ENCODE measurements around the gene FUT7. TPM values are rescaled to one million over a fixed set of nuclear protein-coding genes. Genes with fewer than 3 reads are reported as not detected.

The FUT7 gene, protein sequence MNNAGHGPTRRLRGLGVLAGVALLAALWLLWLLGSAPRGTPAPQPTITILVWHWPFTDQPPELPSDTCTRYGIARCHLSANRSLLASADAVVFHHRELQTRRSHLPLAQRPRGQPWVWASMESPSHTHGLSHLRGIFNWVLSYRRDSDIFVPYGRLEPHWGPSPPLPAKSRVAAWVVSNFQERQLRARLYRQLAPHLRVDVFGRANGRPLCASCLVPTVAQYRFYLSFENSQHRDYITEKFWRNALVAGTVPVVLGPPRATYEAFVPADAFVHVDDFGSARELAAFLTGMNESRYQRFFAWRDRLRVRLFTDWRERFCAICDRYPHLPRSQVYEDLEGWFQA
- total RNA-seq: not detected

DNA sequence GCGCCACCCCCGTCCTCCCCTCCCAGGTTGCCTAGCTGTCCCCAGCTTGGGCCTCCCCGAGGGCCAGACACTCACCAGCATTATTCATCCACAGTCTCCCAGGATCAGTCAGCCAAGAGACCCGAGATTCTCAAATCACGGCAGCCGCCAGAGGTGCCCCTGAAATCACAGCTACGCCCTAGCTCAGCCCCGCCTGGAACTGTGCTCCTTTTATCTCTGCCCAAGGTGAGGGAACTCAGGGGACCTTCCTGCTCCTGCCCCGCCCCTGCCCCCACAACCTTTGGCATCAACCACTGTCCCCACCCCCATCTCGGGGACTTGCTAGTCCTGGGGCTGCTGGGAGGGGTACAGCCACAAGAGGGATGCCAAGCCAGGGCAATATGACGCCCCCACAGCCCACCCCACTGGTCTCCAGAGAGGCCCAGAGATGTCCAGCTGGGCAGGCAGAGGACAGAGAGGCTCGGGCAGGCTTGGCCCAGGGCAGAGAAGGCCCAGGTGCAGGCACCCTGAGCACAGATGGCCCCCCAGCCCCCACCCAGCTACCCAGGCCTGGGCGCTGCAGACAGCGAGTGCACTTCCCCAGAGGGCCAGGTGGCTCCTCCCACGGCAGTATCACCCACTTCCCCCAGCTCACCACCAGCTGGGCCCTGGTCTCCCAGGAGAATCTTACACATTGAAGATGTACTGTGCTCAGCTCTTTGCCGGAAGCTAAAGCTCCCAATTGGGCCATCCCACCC is at the start of gene FUT7:
Gene FUT7, minus strand, starts transcription at position 185 of the 737 bp plus-strand sequence. Its CDS starts 97 bp downstream, at position 88.

DNA sequence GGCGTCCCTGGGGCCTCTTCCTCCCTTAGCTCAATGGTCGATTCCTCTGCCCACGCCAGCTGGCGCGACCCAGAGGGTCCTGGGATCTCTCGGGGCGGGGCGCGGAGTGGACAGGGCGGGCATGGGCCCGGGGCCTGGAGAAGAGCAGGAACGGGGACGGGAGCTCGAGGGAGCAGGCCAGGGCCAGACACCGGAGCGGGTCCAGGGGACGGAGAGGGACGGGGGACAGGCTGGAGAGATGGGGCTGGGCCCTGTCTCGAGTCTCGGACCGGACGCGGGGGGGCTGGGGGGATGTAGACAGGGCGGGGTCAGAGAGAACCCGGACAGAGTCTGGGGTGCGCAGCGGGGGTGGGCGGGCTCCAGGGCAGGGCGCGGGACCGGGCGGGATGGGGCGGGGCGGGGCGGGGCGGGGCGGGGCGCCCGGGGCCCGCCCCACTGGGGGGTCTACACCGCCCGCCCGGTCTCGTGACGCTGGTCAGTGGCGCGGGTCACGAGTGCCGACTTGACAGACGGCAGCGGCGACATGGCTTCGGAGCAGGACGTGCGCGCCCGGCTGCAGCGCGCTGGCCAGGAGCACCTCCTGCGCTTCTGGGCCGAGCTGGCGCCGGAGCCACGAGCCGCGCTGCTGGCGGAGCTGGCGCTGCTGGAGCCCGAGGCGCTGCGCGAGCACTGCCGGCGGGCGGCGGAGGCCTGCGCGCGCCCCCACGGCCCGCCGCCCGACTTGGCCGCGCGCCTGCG is 45.3 kb upstream of the FUT7 start, which contains the start of gene UAP1L1:
Gene UAP1L1, plus strand, starts transcription at position 508 of the 738 bp plus-strand sequence. Its CDS starts 16 bp downstream, at position 524.

DNA sequence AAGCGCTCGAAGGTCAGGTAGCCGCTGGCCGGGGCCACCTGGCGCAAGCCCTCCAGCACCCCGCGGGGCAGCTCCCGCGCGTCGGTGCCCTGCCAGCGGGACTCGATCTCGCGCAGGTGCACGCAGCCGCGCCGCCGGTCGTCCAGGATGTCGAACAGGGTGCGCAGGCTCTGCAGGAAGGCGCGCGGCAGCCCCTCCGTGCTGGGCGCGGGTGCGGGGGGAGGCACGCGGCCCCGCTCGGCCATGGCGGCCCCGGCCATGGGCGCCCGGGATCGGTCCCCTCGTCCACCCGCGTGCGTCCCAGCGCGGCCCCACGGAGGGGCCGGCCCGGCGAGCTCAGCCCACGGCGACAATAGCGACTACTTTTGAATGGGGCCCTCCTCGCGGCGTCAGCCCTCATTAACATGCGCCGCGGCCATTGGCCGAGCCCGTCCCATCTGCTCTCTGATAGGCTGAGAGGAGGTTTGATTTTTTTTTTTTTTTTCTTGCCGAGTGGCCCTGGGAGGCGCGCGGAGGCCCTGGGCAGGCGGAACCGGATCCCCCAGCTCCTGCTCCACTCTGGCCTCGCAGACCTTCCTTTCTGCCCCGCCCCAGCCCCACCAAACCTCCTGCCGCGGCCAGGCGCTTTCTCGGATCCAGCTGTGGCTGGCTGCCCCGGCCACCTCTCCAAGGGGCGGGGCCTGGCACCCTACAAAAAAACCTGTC is 38.5 kb upstream of the FUT7 start, which contains the start of gene SAPCD2:
Gene SAPCD2, minus strand, starts transcription at position 357 of the 705 bp plus-strand sequence. Its CDS starts 97 bp downstream, at position 260.

DNA sequence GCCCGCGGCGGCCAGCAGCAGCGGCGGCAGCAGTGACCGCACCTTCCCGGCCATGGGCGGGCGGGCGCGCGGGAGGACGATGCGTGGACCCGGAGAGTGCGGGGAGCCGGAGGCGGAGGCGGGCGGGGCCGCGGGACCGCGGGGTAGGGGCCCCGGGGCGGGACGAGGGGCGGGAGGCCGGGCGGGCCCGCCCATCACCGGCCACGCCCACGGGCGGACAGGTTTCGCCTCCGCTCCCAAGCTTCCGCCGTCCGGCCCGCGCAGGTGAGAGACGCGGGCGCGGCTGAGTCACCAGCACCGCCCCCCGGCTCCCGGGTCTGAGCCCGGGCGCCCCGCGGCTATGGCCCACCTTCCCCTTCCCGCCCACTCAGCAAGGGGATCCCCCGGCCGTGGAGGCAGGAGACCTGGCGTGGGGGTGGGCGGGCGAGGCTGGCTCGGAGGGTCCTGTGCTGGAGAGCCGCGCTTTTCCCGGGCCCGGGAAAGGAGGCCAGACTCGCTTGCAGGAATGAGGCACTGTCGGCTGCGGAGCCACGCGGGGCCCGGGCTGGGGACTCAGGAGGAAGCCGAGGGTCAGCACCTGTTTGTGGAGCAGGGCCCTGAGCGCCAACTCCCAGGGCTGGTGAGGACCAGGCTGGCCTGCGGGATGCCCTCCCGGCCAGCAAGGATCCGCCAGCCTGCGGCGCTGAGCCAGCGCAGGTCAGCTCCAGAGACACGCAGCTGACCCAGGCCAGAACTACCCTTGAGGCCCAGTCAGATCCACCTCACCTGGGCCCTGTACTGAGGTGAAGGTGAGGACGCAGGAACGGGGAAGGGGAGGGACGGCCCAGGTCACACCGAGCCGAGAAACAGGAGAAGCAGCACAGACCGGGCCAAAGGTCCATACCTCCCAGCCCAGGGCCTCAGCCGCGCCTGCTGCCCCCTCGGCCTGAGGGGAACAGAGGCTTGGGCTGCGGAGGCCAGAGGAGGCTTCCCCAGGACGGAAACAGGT is 22.4 kb upstream of the FUT7 start, which contains the start of gene ENTPD2:
Gene ENTPD2, minus strand, starts transcription at position 118 of the 988 bp plus-strand sequence. Its CDS starts 64 bp downstream, at position 54.

DNA sequence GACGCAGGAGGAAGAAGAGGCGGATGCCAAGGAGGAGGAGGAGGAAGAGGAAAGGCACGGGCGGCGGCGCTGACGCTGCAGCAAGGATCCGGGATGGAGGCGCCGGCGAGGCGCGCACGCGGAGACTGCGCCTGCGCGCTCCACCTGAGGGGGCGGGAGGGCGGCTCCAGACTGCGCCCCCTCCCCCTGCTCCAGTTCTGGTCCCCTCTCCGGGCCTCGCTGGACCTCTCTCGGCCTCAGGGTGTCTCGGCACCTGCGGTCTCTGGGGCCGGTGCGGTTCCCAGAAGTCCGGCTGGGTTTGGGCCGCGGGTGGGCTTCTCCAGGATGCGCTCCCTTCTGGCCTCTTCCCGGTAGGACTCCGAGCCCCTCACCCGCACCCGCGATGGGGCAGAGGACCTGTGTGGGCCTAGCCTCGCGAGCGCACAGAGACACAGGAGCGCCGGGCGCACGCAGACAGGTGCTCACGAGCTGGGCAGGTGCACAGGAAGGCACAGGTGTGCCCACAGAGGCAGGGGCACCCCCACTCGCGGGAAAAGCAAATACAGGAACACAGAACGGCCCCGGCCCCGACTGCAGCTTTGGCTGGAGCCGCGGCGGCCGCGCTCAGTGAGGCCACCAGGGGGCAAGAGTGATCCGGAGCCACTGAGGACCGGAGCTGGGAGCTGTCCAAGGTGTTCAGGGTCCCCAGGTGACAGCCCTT is 14.3 kb upstream of the FUT7 start, which contains the start of gene NPDC1:
Gene NPDC1, minus strand, starts transcription at position 90 of the 700 bp plus-strand sequence. CDS start 188 bp downstream, outside the sequence.

DNA sequence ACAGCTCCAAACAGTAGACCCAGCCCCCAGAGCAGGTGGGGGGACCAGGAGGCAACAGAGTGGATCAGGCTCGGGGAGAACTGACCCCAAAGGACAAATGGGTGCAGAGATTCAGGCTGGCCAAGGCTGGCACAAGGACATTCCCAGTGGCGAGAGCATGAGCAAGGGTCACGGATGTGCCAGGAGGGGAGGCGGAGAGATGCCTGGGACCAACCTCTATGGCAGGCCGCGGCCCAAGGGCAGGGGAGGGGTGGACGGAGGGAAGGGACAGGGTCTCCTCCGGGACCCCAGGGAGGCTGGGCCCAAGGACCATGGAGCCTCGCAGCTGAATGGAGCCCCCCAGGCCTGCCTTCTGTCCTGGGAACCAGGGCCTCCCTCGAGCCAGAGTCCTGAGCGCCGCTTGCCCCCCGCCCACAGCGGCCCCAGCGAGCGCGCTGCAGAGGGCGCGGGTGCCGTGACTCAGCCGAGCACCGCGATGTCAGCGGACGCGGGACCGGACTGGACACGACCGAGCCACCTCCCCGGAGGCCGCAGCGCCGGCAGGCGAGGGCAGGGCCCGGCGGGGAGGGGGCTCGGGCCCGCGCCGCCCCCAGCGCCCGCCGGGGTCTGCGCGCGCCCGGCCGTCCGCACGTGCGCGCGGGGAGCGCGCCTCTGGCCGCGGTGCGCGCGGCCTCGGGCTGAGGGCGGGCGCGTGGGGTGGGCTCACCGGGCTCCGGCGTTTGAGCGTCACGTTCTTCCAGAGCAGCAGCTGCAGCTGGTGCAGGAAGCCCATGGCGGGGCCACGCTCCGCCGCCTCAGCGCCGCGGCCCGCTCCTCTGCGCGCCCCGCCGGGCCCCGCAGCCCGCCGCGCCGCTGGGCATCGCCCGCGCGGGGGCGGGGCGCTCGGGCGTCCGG is 4.3 kb downstream of the FUT7 start, which contains the start of gene ABCA2:
Gene ABCA2, minus strand, starts transcription at position 869 of the 894 bp plus-strand sequence. Its CDS starts 97 bp downstream, at position 772.

DNA sequence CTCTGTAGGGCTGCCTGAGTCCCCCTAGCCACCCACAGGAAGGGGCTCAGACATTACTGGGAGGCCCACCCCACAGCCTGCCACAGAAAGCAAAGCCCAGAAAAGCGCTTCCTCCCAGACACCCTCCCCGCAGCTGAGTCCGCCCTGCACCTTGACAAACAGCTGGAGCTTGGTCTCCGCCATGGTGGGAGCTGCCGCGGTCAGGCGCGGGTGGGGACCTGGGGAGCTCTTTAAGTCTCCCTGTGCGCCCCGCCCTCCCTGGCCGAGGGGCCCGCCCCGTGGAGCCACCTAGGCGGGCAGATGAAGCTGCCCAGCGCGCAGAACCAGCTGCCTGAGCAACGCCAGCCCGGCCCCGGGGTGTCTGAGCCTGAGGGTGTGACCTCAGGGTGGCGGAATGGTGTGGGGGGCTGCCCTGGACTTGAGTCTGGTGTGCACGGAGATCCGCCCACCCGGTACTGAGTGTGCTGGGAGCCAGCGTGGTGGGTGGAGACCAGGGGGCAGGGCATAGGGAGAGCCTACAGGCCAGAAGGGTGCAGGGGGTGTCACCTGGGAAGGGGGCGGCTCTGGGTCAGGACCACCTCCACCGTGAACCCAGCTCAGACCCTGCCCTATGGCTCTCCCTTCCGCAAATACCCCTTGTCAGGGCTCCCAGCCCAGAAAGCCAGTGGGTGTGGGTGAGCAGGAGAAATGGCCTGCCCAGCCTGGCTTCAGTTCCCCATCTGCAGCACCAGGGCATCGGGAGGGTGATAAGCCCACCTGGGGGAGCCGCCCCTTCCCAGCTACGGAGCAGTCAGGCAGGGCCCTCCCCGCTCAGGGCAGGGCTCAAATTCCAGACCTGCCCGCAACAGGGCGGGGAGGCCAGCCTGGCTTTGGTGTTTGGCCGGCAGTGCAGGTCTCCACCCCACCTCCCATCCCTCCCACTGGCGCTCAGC is 35.3 kb downstream of the FUT7 start, which contains the start of gene CLIC3:
Gene CLIC3, minus strand, starts transcription at position 208 of the 932 bp plus-strand sequence. Its CDS starts 25 bp downstream, at position 183.

DNA sequence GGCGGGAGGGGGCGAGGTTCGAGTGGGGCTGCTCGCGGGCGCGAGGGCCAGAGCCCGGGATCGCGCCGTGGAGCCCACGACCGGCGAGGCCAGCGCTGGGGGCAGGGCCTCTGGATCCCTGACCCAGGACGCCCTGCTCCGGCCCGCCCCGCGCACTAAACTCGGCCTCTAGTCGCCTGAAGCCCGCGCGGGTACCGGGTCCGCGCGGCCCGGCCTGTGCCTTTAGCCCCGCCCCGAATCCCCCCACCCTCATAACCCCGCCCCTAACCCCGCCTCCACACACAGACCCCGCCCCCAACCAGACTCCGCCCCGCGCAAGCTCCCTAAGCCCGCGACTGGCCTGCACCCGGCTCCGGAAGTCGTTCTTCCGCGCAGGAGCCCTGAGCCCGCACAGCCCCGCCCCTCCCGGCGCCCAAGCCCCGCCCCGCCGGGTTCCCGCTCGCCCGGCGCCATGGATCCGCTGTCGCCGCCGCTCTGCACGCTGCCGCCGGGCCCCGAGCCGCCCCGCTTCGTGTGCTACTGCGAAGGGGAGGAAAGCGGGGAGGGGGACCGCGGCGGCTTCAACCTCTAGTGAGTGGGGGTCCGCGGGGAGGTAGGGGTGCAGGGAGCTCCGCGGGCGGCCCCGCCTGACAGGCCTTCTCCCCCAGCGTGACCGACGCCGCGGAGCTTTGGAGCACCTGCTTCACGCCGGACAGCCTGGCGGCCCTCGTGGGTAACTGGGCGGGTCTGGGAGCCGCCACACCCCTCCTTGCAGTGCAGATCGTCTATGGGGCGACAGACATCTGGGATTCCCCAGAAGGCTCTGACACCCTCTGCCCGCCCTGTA is 39.7 kb downstream of the FUT7 start, which contains the start of gene PAXX:
Gene PAXX, plus strand, starts transcription at position 430 of the 826 bp plus-strand sequence. Its CDS starts 22 bp downstream, at position 452.

DNA sequence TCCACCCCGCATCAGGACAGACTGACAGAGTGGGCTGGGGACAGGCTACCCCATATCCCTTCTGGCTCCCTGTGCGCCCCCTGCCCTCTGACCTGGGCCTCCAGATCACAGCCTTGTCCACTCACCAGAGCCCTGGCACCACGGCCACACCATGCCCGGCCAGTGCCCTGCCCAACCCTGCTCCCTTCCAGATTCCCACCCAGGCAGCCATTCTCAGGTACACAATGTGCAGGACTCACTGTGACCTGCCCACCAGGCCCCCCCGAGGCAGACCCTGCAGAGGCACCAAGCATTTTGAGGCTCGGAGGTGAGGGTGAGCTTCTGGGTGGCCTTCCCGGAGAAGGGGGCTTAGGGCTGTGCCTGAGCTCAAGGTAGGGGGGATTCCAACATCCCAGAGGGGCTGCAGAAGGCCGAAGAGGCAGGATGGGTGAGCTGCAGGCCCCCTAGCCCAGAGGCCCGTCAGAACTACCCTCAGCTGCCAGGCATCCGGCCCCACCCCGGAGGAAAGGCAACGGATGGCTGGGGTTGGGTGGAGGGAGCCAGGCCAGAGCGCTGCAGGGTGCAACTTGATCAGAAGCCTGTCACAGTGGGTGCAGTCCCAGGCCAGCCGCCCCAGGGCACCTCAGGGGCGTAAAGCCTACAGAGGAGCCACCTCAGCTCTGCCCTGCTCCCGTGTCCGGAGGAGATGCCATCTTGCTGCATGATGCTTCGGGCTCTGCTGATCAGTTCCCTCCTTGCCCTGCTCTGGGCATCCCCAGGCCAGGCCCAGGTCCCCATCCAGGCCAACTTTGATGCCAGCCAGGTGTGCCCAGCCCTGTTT is 49.4 kb downstream of the FUT7 start, which contains the start of gene LCNL1:
Gene LCNL1, plus strand, starts transcription at position 762 of the 820 bp plus-strand sequence. CDS start 594 bp downstream, outside the sequence.

Other genes starting within 250 kb of the FUT7 start
- 27.7 TPM for gene TMEM141, start 240.7 kb downstream of the FUT7 start, total RNA-seq
- gene CCDC183, start 235.8 kb downstream of the FUT7 start, total RNA-seq: 2.5 TPM
- gene RABL6, start 224.1 kb downstream of the FUT7 start, total RNA-seq: 35.8 TPM
- 2.8 TPM for gene AJM1, start 189.6 kb downstream of the FUT7 start, total RNA-seq
- 99.7 TPM for gene PHPT1, start 182.7 kb downstream of the FUT7 start, total RNA-seq
- gene MAMDC4, start 179.7 kb downstream of the FUT7 start, total RNA-seq: 2.8 TPM
- gene EDF1, start 165.8 kb downstream of the FUT7 start, total RNA-seq: 124 TPM
- gene TRAF2, start 145.6 kb downstream of the FUT7 start, total RNA-seq: 10.1 TPM
- 63.9 TPM for gene FBXW5, start 87.3 kb downstream of the FUT7 start, total RNA-seq
- gene C8G, start 86.8 kb downstream of the FUT7 start, total RNA-seq: not detected
- gene LCN12, start 79.8 kb downstream of the FUT7 start, total RNA-seq: 0.46 TPM
- gene PTGDS, start 54.6 kb downstream of the FUT7 start, total RNA-seq: 93.2 TPM
- 1.2 TPM for gene LCNL1, start 49.1 kb downstream of the FUT7 start, total RNA-seq
- gene PAXX, start 39.7 kb downstream of the FUT7 start, total RNA-seq: 14.1 TPM
- gene CLIC3, start 35.5 kb downstream of the FUT7 start, total RNA-seq: not detected
- 36.4 TPM for gene ABCA2, start 3.9 kb downstream of the FUT7 start, total RNA-seq
- 23.1 TPM for gene NPDC1, start 14.1 kb upstream of the FUT7 start, total RNA-seq
- 3.2 TPM for gene ENTPD2, start 22.0 kb upstream of the FUT7 start, total RNA-seq
- gene SAPCD2, start 38.5 kb upstream of the FUT7 start, total RNA-seq: 4.2 TPM
- gene UAP1L1, start 45.4 kb upstream of the FUT7 start, total RNA-seq: 0.69 TPM
- gene MAN1B1, start 54.9 kb upstream of the FUT7 start, total RNA-seq: 44.8 TPM
- gene DPP7, start 82.6 kb upstream of the FUT7 start, total RNA-seq: 38.8 TPM
- 69.0 TPM for gene GRIN1, start 107.1 kb upstream of the FUT7 start, total RNA-seq
- gene LRRC26, start 138.0 kb upstream of the FUT7 start, total RNA-seq: not detected
- gene TMEM210, start 140.0 kb upstream of the FUT7 start, total RNA-seq: not detected
- gene ANAPC2, start 156.5 kb upstream of the FUT7 start, total RNA-seq: 24.0 TPM
- 27.5 TPM for gene SSNA1, start 156.6 kb upstream of the FUT7 start, total RNA-seq
- gene TPRN, start 168.7 kb upstream of the FUT7 start, total RNA-seq: 7.8 TPM
- gene TMEM203, start 173.6 kb upstream of the FUT7 start, total RNA-seq: 38.8 TPM
- gene NDOR1, start 173.6 kb upstream of the FUT7 start, total RNA-seq: 3.9 TPM
- gene RNF208, start 190.2 kb upstream of the FUT7 start, total RNA-seq: 1.8 TPM
- gene CYSRT1, start 193.1 kb upstream of the FUT7 start, total RNA-seq: 0.92 TPM
- gene RNF224, start 195.4 kb upstream of the FUT7 start, total RNA-seq: not detected
- not detected for gene SLC34A3, start 198.8 kb upstream of the FUT7 start, total RNA-seq
- 213 TPM for gene TUBB4B, start 209.2 kb upstream of the FUT7 start, total RNA-seq
- not detected for gene STPG3, start 219.2 kb upstream of the FUT7 start, total RNA-seq
- 38.8 TPM for gene NELFB, start 223.2 kb upstream of the FUT7 start, total RNA-seq
- 0.92 TPM for gene TOR4A, start 245.6 kb upstream of the FUT7 start, total RNA-seq